Body of pancreas (tissue), 4 donors: ENCODE measurements around the gene IL18R1. TPM values are rescaled to one million over a fixed set of nuclear protein-coding genes. Genes with fewer than 3 reads are reported as not detected.

Experiments
- ATAC-seq: fragments of 150-250 bp; one replicate; pipeline ENCODE4 v1.9.1; 2016
- DNase-seq, 4 donors: peaks; one replicate each; pipeline ENCODE4 v3.0.0-alpha.2; 2019
- H3K27ac ChIP-seq, 4 donors: fragments of 200-600 bp; sonication (generic); 1 replicate in 3 of 4; 2 replicates in 1 of 4; pipeline versions ENCODE4 v1.5.1 to v1.6.1; 2016 to 2019; ENCODE audit warnings: mild to moderate bottlenecking in 1 of 4, mixed read lengths in 1 of 4, moderate library complexity in 1 of 4
- H3K27me3 ChIP-seq, 2 donors: fragments of 200-600 bp; sonication (generic); one replicate each; pipeline ENCODE4 v1.6.0; 2016; ENCODE audit warnings: mild to moderate bottlenecking in 1 of 2
- H3K36me3 ChIP-seq, 2 donors: fragments of 200-600 bp; sonication (generic); replicated peaks in 1 of 2; 2 replicates each; pipeline ENCODE4 v1.5.1; 2016; ENCODE audit warnings: low read depth in 2 of 2; ENCODE audit not compliant: insufficient read depth in 1 of 2
- H3K4me1 ChIP-seq: fragments of 200-600 bp; sonication (generic); one replicate; pipeline ENCODE4 v1.6.0; 2016
- H3K4me3 ChIP-seq, 2 donors: fragments of 200-600 bp; sonication (generic); 1 replicate in 1 of 2; 2 replicates in 1 of 2; pipeline ENCODE4 v1.5.1; 2016 to 2019
- H3K9me3 ChIP-seq, 3 donors: fragments of 200-600 bp; sonication (generic); 1 replicate in 2 of 3; 2 replicates in 1 of 3; pipeline ENCODE4 v1.5.1; 2016
- POLR2A ChIP-seq, 3 donors: fragments of 450-650 bp; IDR thresholded peaks; one replicate each; pipeline ENCODE4 v1.6.1; 2016; ENCODE audit warnings: antibody characterized with exemption in 3 of 3, mild to moderate bottlenecking in 2 of 3
- WGBS, 2 donors: methylation state at CpG; one replicate each; pipeline ENCODE4 v1.1.5; 2017; 5-methylcytosine and 5-hydroxymethylcytosine counted together
- intact Hi-C: fragments of 100-400 bp; cut with DNase I; formaldehyde crosslinking; loops from one replicate; pipeline ENCODE4 v1.15.1; 2023
- total RNA-seq, 2 donors: library from RNA; depleted of rRNA; stranded (reverse); fragments of >200 nt; gene quantifications; one replicate each; pipeline ENCODE4 v1.1.0, GENCODE V29; 2016
- TF ChIP-seq, protein P1 (sequence below), 7 experiments: fragments of 450-650 bp in 4 of 7; fragments of 200-600 bp in 3 of 7; sonication (generic) in 3 of 7; IDR thresholded peaks; one replicate each; pipeline ENCODE4 v1.5.1; 2016 to 2019; ENCODE audit warnings: antibody characterized with exemption in 7 of 7

IL18R1 gene
- total RNA-seq, 2 donors from 2014 or later, result 3.1 to 5.3 TPM

GRCh38 chr2:102367331-102367971, 11.9 kb downstream of the IL18R1 start:
- TF ChIP-seq, protein P1, sequence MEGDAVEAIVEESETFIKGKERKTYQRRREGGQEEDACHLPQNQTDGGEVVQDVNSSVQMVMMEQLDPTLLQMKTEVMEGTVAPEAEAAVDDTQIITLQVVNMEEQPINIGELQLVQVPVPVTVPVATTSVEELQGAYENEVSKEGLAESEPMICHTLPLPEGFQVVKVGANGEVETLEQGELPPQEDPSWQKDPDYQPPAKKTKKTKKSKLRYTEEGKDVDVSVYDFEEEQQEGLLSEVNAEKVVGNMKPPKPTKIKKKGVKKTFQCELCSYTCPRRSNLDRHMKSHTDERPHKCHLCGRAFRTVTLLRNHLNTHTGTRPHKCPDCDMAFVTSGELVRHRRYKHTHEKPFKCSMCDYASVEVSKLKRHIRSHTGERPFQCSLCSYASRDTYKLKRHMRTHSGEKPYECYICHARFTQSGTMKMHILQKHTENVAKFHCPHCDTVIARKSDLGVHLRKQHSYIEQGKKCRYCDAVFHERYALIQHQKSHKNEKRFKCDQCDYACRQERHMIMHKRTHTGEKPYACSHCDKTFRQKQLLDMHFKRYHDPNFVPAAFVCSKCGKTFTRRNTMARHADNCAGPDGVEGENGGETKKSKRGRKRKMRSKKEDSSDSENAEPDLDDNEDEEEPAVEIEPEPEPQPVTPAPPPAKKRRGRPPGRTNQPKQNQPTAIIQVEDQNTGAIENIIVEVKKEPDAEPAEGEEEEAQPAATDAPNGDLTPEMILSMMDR (IDR thresholded peaks at IDR 0.05), result no peak
- no peak for TF ChIP-seq POLR2A (IDR thresholded peaks at IDR 0.05)
- Histone ChIP-seq H3K36me3 (no peaks in the 10 kb centered on the region), H3K4me1 (no peaks in the 10 kb centered on the region), H3K27ac (no peak overlapping the region), H3K27me3 (no peaks in the 10 kb centered on the region), H3K9me3 (peaks cover 0 to 9% (median 0%) of the 10 kb centered on the region in 3 donors), H3K4me3 (no peak overlapping the region)
- DNase-seq, result no peak
- intact Hi-C loops, result no loop called here
- ATAC-seq, result no peak
- WGBS, 2 donors, result 65 to 78% methylated on average over 6 of the region's 6 CpGs

GRCh38 chr2:102368461-102369109, 13.0 kb downstream of the IL18R1 start:
- no peak overlapping the region for H3K4me3 ChIP-seq
- ATAC-seq (no peak), DNase-seq (no peak)
- intact Hi-C loops, result no loop called here
- no peaks in the 10 kb centered on the region for H3K4me1 ChIP-seq
- peaks cover 0 to 9% (median 0%) of the 10 kb centered on the region in 3 donors for H3K9me3 ChIP-seq
- WGBS, 2 donors, result 72 to 82% methylated on average over 4 to 5 of the region's 5 CpGs
- H3K36me3 ChIP-seq, result no peaks in the 10 kb centered on the region
- TF ChIP-seq, protein P1 (IDR thresholded peaks at IDR 0.05), result no peak
- no peak for TF ChIP-seq POLR2A (IDR thresholded peaks at IDR 0.05)
- H3K27ac ChIP-seq, result no peak overlapping the region
- no peaks in the 10 kb centered on the region for H3K27me3 ChIP-seq

DNA sequence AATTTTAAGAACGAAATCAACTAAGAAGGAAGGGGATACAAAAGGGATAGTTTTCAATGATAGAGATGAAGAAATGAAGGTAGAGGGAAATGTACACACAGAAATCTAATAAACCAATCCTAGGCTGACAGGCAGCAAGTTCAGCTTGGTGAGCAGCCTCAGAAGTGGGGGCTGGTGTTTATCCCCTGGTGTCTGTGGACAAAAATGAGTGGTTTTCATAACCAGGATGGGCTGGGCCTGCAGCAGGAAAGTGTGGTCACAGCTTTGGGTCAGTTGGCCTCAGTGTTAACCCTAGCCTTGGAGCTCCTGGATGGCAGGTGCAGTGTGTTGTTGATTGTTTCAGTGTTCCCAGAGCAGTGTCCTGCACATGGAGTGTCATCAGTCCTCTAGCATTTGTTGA, 14.3 kb downstream of the IL18R1 start:
- WGBS, 2 donors, result 67 to 80% methylated on average over 1 of the region's 1 CpG

GRCh38 chr2:102376052-102376591, 20.5 kb downstream of the IL18R1 start:
- ATAC-seq (no peak), DNase-seq (no peak)
- 31 to 54% methylated on average over 1 of the region's 1 CpG for WGBS, 2 donors
- Histone ChIP-seq H3K9me3 (no peaks in the 10 kb centered on the region), H3K36me3 (no peaks in the 10 kb centered on the region), H3K4me1 (no peaks in the 10 kb centered on the region), H3K27ac (no peak overlapping the region), H3K4me3 (no peak overlapping the region), H3K27me3 (no peaks in the 10 kb centered on the region)
- TF ChIP-seq POLR2A (IDR thresholded peaks at IDR 0.05), result no peak
- TF ChIP-seq, protein P1 (IDR thresholded peaks at IDR 0.05), result no peak
- intact Hi-C loops, result no loop called here

More for the DNA sequence above, 14.3 kb downstream of the IL18R1 start:
- ATAC-seq (no peak), DNase-seq (no peak)
- Histone ChIP-seq H3K27me3 (no peaks in the 10 kb centered on the region), H3K36me3 (no peaks in the 10 kb centered on the region), H3K27ac (no peak overlapping the region), H3K9me3 (peaks cover 0 to 9% (median 0%) of the 10 kb centered on the region in 3 donors), H3K4me3 (no peak overlapping the region), H3K4me1 (no peaks in the 10 kb centered on the region)
- no peak for TF ChIP-seq POLR2A (IDR thresholded peaks at IDR 0.05)
- TF ChIP-seq, protein P1 (IDR thresholded peaks at IDR 0.05), result no peak
- intact Hi-C loops, result no loop called here
